GM12878 (cell line): ENCODE measurements around the gene ANP32E. TPM values are rescaled to one million over a fixed set of nuclear protein-coding genes. Genes with fewer than 3 reads are reported as not detected.

Source experiments
- ATF3 ChIP-seq: IDR thresholded peaks from 2 replicates; pipeline ENCODE4 v1.6.1; 2011; ENCODE audit warnings: low read depth, mild to moderate bottlenecking, low read length, moderate library complexity, borderline replicate concordance; ENCODE audit errors: extremely low read depth
- ATF7 ChIP-seq: fragments of 450-650 bp; IDR thresholded peaks from 2 replicates; pipeline ENCODE4 v1.6.1; 2016; ENCODE audit warnings: low read depth, mild to moderate bottlenecking
- BRCA1 ChIP-seq: IDR thresholded peaks from 2 replicates; pipeline ENCODE4 v1.6.1; 2011; ENCODE audit warnings: low read depth, low read length, improper control_type of control experiment
- CREM ChIP-seq: IDR thresholded peaks from 2 replicates; pipeline ENCODE4 v1.6.1; 2014; ENCODE audit warnings: antibody characterized with exemption, low read depth
- FOS ChIP-seq: IDR thresholded peaks from 3 replicates; pipeline ENCODE4 v1.6.1; 2011; ENCODE audit warnings: borderline replicate concordance; ENCODE audit not compliant: insufficient read length; ENCODE audit errors: extremely low read depth
- HDGF ChIP-seq: fragments of 450-650 bp; IDR thresholded peaks from 2 replicates; pipeline ENCODE4 v1.6.1; 2016; ENCODE audit warnings: antibody characterized with exemption
- IRF5 ChIP-seq: fragments of 450-650 bp; IDR thresholded peaks from 2 replicates; pipeline ENCODE4 v1.6.1; 2017; ENCODE audit warnings: borderline replicate concordance
- JUNB ChIP-seq: IDR thresholded peaks from 2 replicates; pipeline ENCODE4 v1.6.1; 2016; ENCODE audit warnings: antibody characterized with exemption, mild to moderate bottlenecking
- JUND ChIP-seq: IDR thresholded peaks from 2 replicates; pipeline ENCODE4 v1.6.1; 2012; ENCODE audit warnings: low read depth, mild to moderate bottlenecking, low read length, improper control_type of control experiment, moderate library complexity
- MAX ChIP-seq: IDR thresholded peaks from 2 replicates; pipeline ENCODE4 v1.6.1; 2012; ENCODE audit warnings: low read depth, low read length, improper control_type of control experiment
- MEF2A ChIP-seq: IDR thresholded peaks from 2 replicates; pipeline ENCODE4 v1.6.1; 2011; ENCODE audit warnings: low read depth, mild to moderate bottlenecking, low read length, moderate library complexity; ENCODE audit not compliant: insufficient read depth
- MLLT1 ChIP-seq: fragments of 450-650 bp; IDR thresholded peaks from 2 replicates; pipeline ENCODE4 v1.6.1; 2016; ENCODE audit warnings: mild to moderate bottlenecking
- NR2C2 ChIP-seq: IDR thresholded peaks from 2 replicates; pipeline ENCODE4 v1.6.1; 2011; ENCODE audit warnings: borderline replicate concordance, low read depth; ENCODE audit not compliant: control insufficient read depth, insufficient read length
- PAX5 ChIP-seq: IDR thresholded peaks from 2 replicates; pipeline ENCODE4 v1.6.1; 2011; ENCODE audit warnings: low read depth, low read length, borderline replicate concordance
- PAX8 ChIP-seq: fragments of 450-650 bp; IDR thresholded peaks from 2 replicates; pipeline ENCODE4 v1.6.1; 2017; ENCODE audit warnings: mild to moderate bottlenecking, moderate library complexity
- PBX3 ChIP-seq: IDR thresholded peaks from 2 replicates; pipeline ENCODE4 v1.6.1; 2011; ENCODE audit warnings: mild to moderate bottlenecking, low read depth, low read length, moderate library complexity; ENCODE audit not compliant: insufficient replicate concordance
- PML ChIP-seq: IDR thresholded peaks from 2 replicates; pipeline ENCODE4 v1.6.1; 2012; ENCODE audit warnings: low read length, inconsistent platforms
- SIX5 ChIP-seq: IDR thresholded peaks from 2 replicates; pipeline ENCODE4 v1.6.1; 2011; ENCODE audit warnings: mild to moderate bottlenecking, low read depth, low read length, moderate library complexity; ENCODE audit not compliant: severe bottlenecking
- SKIL ChIP-seq: fragments of 450-650 bp; IDR thresholded peaks from 2 replicates; pipeline ENCODE4 v1.6.1; 2017; ENCODE audit warnings: mild to moderate bottlenecking, low read depth, inconsistent platforms; ENCODE audit not compliant: poor library complexity, severe bottlenecking
- SREBF2 ChIP-seq: IDR thresholded peaks from 2 replicates; pipeline ENCODE4 v1.6.1; 2012; ENCODE audit warnings: mild to moderate bottlenecking, low read length
- STAT1 ChIP-seq: fragments of 450-650 bp; conservative IDR thresholded peaks from 2 replicates; pipeline ENCODE4 v1.6.1; 2014; ENCODE audit warnings: antibody characterized with exemption, mild to moderate bottlenecking
- STAT3 ChIP-seq: IDR thresholded peaks from 2 replicates; pipeline ENCODE4 v1.6.1; 2011; ENCODE audit warnings: low read depth, low read length, improper control_type of control experiment
- TCF7 ChIP-seq: IDR thresholded peaks from 2 replicates; pipeline ENCODE4 v1.6.1; 2014; ENCODE audit warnings: antibody characterized with exemption, borderline replicate concordance
- WRNIP1 ChIP-seq: IDR thresholded peaks from 2 replicates; pipeline ENCODE4 v1.6.1; 2011; ENCODE audit warnings: low read depth, low read length, improper control_type of control experiment, borderline replicate concordance
- ZNF622 ChIP-seq: fragments of 450-650 bp; IDR thresholded peaks from 2 replicates; pipeline ENCODE4 v1.6.1; 2017; ENCODE audit warnings: mild to moderate bottlenecking, inconsistent platforms
- polyA plus RNA-seq, 11 experiments: library from polyadenylated mRNA; depleted of rRNA in 4 of 11; unstranded in 6 of 11; stranded (reverse) in 5 of 11; fragments of >200 nt; fragmentation: Nextera tagmentation in 4 of 11; fragmentation: Illumina TruSeq in 1 of 11; extraction: Ambion mirVana in 4 of 11; extraction: Trizol in 1 of 11; gene quantifications; 1 replicate in 1 of 11; 2 replicates in 10 of 11; pipeline versions ENCODE4 v1.2.1 to v1.2.3, GENCODE V29; 2011 to 2016; ENCODE audit warnings: inconsistent platforms in 2 of 11, missing spikeins in 2 of 11, low read depth in 1 of 11
- total RNA-seq, 4 experiments: library from RNA; depleted of rRNA in 3 of 4; stranded (reverse); fragments of >200 nt in 3 of 4; fragmentation: Illumina TruSeq in 1 of 4; extraction: Trizol in 1 of 4; gene quantifications; 2 replicates each; pipeline versions ENCODE4 v1.2.1 to v1.2.3, GENCODE V29; 2013 to 2021

ANP32E gene
- total and polyA plus RNA-seq, 10 of the 15 experiments (the other 5 are each of a cell fraction or from before 2014, with no cell fraction given): 59.2 to 250 (median 121) TPM

- TF ChIP-seq IRF5 (peak; percentile 84; the same call in 1 of the 2 replicates), PAX5 (0 out of 2 replicates have a peak, but pooled peaks have one; percentile 31), MEF2A (no peak), STAT3 (no peak), ATF3 (no peak), SKIL (peak; percentile 23), TCF7 (no peak), PAX8 (no peak), MAX (peak; percentile 63; the same call in 1 of the 2 replicates), SREBF2 (no peak), NR2C2 (no peak), PML (peak; percentile 88), JUND (no peak), MLLT1 (peak; percentile 72), PBX3 (peak; percentile 25), ZNF622 (no peak), JUNB (no peak), BRCA1 (no peak), STAT1 (0 out of 2 replicates have a peak, but pooled peaks have one; percentile 19), ATF7 (no peak; the same call in 1 of the 2 replicates), WRNIP1 (no peak), SIX5 (no peak), HDGF (peak; percentile 92), CREM (peak; percentile 84; the same call in 1 of the 2 replicates), FOS (no peak)
Observed at GRCh38 chr1:150234566-150235293, 1.2 kb downstream of the ANP32E start (continued).
